Adrenal gland (tissue), 5 donors: ENCODE results near the gene ITPKB.

Experiments used
- POLR2A ChIP-seq, 2 donors: fragments of 450-650 bp; IDR thresholded peaks; one replicate each; pipeline ENCODE4 v1.6.1; 2017; ENCODE audit warnings: antibody characterized with exemption in 2 of 2, mild to moderate bottlenecking in 2 of 2, moderate library complexity in 1 of 2
- TF ChIP-seq, protein P1 (sequence below), 6 experiments: fragments of 450-650 bp in 4 of 6; fragments of 200-600 bp in 2 of 6; sonication (generic) in 1 of 6; IDR thresholded peaks; 1 replicate in 5 of 6; 2 replicates in 1 of 6; pipeline versions ENCODE4 v1.5.1 to v1.8.0; 2016 to 2021; ENCODE audit warnings: antibody characterized with exemption in 6 of 6, mild to moderate bottlenecking in 2 of 6, moderate library complexity in 1 of 6
- donor health status: DM: no; HTN: no; CAD: no.

- no peak for TF ChIP-seq POLR2A (IDR thresholded peaks at IDR 0.05)
- TF ChIP-seq, protein P1, sequence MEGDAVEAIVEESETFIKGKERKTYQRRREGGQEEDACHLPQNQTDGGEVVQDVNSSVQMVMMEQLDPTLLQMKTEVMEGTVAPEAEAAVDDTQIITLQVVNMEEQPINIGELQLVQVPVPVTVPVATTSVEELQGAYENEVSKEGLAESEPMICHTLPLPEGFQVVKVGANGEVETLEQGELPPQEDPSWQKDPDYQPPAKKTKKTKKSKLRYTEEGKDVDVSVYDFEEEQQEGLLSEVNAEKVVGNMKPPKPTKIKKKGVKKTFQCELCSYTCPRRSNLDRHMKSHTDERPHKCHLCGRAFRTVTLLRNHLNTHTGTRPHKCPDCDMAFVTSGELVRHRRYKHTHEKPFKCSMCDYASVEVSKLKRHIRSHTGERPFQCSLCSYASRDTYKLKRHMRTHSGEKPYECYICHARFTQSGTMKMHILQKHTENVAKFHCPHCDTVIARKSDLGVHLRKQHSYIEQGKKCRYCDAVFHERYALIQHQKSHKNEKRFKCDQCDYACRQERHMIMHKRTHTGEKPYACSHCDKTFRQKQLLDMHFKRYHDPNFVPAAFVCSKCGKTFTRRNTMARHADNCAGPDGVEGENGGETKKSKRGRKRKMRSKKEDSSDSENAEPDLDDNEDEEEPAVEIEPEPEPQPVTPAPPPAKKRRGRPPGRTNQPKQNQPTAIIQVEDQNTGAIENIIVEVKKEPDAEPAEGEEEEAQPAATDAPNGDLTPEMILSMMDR (IDR thresholded peaks at IDR 0.05), result no peak
Measured at GRCh38 chr1:226785805-226786204, 46.7 kb upstream of the ITPKB start.
